ENCODE data around the gene PGLYRP1.

GRCh38 chr19:46025835-46026234, 3.0 kb upstream of the PGLYRP1 start:
- no peak for TF ChIP-seq CTCF (IDR thresholded peaks at IDR 0.05)
- no peak for TF ChIP-seq POLR2A (IDR thresholded peaks at IDR 0.05)
